Activated naive CD4-positive, alpha-beta T cell treated with Interleukin-2 at 50 U/mL for 16 hours (primary cell): ENCODE data around the gene LYST.
A peak's percentile ranks its signal among the peaks of the same experiment; 100 is the strongest.
"Not testable (repeated sequence)": the region's sequence is repeated elsewhere in the genome, so short reads cannot be mapped to it uniquely, and the experiment has no call there.

Experiments used
- DNase-seq: peaks from one replicate; pipeline ENCODE4 v3.0.0-alpha.2; 2020

Gene LYST

GRCh38 chr1:235855811-235856429 is 10.8 kb downstream of the LYST start:
- no peak for DNase-seq

DNA sequence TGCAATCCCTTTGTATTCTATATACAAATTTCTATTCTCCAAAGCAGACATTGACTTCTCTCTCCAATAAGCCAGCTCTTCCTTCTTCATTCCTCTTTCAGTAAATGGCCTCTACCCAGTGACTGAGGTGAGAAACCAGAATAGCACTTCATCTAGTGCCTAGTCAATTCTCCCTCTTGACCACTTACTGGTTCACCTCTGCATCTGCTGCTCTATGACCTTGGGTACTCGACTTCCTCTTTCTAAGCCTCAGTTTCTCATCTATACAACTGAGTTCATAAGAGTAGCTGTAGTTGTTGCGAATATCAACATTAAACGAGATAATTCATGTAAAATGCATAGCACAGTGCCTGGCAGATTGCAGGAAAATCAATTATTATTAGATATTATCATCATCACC is 12.4 kb downstream of the LYST start:
- DNase-seq = no peak

DNA sequence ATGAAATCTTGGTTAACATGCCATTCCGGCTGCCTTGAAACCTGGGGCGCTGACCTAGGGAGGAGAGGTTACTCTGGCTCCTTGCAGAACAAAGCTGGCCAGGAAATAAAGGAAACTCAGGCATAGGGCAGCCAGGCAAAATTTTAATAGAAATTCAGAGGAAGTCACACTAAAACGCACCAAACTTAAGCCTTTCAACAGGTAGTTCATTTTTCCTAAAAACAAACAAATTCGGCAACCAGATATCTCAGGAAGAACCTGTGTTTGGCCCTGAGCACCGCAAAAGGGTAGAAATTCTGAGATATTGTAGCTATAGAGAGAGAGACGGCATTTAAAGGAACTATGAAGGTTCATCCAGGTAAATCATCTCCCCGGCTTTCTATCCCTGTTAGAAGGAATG is 13.1 kb downstream of the LYST start:
- no peak for DNase-seq

DNA sequence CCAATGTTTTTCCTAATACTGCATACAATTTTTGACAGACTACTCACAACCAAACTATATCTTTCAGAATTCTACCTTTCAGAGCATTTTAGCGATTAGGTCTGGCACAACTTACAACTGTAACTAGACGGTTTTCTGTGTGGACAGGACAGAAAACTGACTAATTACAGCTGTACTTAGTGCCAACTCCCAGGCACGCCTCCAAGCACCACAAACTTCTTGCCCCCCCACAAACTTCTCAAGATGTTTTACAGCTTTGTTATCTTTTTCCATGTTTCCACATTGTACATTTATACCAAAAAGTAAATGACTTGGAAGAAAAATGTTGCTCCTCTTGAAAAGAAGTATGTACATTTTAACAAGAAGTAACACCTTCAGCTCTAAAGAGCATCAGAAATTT is 13.8 kb downstream of the LYST start:
- no peak for DNase-seq

DNA sequence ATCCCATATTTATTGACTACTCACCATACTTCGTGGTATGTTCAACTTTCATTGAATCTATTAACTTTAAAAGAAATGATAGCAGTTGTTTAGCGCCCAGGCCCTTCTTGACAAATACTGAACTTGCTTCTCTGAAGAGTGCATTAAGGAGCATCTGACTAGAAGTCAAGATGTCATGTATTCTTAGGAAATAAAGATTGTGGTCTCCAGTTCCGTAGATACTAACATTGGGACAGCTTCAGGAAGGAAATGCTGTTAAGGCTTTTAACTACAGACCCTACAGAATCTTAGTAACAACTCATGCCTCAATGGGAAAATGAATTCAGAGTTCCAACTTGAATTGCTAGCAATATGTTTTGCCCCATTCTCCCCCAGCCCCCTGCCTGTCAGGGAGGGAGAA is 14.8 kb downstream of the LYST start:
- DNase-seq = no peak

DNA sequence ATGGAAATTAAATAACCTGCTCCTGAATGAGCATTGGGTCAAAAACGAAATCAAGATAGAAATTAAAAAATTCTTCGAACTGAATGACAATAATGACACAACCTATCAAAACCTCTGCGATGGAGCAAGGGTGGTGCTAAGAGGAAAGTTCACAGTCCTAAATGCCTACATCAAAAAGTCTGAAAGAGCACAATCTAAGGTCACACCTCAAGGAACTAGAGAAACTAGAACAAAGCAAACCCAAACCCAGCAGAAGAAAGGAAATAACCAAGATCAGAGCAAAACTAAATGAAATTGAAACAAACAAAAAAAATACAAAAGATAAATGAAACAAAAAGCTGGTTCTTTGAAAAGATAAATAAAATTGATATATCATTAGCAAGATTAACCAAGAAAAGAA is 18.5 kb downstream of the LYST start:
- DNase-seq = not testable (repeated sequence)

GRCh38 chr1:235845656-235846107 is 21.0 kb downstream of the LYST start:
- not testable (repeated sequence) for DNase-seq

- DNase-seq = no peak
Observed at GRCh38 chr1:235844776-235845175, 21.9 kb downstream of the LYST start.

DNA sequence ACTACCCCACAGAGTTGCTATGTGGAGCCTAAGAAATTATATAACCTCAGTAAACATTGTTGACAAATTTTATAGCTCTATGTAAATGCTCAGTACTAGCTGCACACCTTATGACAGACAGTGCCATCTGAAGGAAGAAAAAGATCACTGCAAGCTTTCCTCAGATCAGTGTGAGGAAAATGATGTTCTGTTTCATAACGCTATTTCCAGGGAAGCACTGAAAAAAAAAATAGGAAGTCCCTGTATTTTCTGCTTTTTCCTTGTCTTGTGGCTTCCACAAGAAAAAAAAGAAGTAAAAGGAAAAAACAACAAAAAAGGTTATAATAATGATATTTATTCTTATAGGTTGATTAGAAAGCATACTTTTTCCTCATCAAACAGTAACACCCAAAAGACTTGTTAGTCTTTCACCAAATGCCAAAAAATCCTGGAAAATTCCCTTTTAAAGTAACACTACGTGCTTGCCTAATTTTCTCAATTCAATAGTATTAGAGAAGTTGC is 23.2 kb downstream of the LYST start:
- no peak for DNase-seq

- DNase-seq = no peak
Observed at GRCh38 chr1:235841938-235842545, 24.7 kb downstream of the LYST start.

GRCh38 chr1:235838021-235838420 is 28.7 kb downstream of the LYST start:
- no peak for DNase-seq

DNA sequence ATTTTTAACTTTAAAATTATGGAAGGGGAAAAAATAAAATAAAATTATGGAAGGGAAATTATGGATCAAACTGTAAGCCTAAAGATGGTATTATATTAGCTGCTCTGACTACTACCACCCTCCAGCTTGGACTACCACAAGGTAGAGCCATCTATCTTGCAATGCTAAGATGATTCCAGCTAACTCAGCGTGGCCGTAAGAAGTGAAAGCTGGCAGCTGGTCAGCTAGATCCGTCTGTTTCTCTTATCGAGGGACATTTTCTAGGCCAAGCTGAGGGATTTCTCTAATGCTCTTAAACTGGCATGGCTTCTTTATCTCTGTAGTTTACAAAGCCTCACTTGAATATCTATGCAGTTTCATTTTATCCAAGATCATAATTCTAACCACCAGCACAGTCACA is 31.5 kb downstream of the LYST start:
- no peak for DNase-seq

GRCh38 chr1:235834620-235835019 is 32.1 kb downstream of the LYST start:
- DNase-seq = no peak

GRCh38 chr1:235832011-235832410 is 34.7 kb downstream of the LYST start:
- DNase-seq = no peak

DNA sequence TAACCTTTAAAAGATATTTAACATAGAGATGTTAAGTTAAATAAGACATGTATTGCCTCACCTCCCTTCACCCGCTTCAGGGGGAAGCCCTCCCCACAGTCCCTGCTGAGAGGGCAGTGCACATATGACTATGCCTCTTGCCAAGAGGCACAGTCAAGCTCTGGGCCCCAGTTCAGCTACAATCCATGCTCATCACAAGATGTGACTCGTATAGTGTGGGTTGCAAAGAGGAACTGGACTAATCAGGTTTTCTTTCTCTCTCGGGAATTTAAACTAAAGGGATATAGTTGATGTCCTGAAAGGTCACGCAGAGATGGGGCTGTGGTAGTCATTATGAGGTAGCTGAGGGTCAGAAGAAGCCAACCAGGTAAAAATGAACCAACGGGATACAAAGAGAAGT is 35.6 kb downstream of the LYST start:
- peak; percentile 6 for DNase-seq

- no peak for DNase-seq
Observed at GRCh38 chr1:235826102-235826854, 40.4 kb downstream of the LYST start.

GRCh38 chr1:235825229-235825628 is 41.5 kb downstream of the LYST start:
- DNase-seq = no peak

DNA sequence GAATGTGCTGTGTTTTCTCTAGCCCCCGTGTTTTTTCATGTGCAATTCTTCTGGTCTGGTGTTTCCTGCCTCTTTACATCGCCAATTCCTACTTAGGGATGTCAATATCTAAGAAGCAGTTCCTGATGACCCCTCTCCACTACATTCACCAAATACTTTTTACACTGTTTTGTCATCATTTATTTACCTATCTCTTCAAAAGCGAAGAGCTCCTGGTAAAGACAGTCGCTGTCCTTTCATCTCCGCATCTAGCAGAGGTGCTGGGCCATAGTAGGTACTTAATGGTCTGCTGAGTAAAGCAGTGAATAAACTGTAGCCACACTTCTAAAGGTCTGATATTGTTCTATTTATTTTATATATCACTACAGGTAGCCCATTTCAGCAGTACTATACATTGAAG is 43.0 kb downstream of the LYST start:
- no peak for DNase-seq

DNA sequence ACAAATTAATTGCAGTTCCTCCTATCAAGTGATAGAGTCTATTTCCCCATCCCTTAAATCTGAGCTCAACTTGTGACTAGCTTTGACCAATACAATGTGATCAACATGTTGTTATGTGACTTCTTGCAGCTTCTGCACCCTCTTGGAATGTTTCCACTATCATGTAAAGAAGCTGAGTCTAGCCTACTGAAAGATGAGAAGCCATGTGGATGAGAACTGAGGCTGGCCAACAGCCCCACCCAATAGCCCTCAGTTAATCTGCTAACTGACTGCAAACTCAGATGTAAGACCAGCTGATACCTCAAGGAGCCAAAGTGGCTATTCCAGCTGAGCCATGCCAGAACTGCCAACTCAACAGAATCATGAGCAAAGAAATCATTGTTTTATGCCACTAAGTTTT is 44.0 kb downstream of the LYST start:
- no peak for DNase-seq

DNA sequence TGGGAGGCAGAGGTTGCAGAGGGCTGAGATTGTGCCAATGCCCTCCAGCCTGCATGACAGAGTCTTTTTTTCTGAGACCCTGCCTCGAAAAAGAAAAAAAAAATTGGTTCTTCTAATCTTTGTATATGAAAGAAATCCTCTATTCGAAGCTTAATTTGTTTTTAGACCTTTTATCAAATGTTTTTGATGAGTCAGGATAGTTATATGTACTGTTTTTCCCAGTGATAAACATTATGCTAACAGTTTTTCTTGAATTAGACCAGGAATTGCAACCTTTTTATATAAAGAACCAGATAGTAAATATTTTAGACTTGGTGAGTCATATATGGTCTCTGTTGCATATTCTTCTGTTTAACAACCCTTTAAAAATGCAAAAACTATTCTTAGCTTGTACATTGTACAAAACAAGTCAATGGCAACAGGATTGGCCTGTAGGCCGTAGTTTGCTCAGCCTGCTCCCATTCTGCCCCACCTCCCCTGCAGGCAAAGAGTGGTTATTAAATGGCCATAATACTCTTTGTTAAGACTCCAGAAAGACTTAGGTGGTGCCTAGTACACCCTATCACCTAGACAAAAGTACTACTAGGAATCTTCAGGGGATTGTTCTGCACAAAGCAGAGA is 45.2 kb downstream of the LYST start:
- no peak for DNase-seq

- DNase-seq = no peak
Observed at GRCh38 chr1:235820061-235820460, 46.6 kb downstream of the LYST start.

- no peak for DNase-seq
Observed at GRCh38 chr1:235818632-235819136, 48.0 kb downstream of the LYST start.

DNA sequence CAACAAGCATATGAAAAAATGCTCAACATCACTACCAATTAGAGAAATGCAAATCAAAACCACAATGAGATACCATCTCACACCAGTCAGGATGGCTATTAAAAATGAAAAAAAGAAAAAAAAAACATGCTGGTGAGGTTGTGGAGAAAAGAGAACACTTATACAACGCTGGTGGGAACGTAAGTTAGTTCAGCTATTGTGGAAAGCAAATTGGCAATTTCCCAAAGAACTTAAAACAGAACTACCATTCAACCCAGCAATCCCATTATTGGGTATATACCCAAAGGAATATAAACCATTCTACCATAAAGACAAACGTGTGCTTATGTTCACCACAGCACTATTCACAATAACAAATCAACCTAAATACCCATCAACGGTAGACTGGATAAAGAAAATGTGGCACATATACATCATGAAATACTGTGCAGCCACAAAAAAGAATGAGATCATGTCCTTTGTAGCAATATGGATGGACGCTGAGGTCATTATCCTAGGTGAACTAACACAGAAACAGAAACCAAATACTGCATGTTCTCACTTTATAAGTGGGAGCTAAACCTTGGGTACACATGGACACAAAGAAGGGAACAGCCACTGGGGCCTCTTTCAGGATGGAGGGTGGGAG is 49.5 kb downstream of the LYST start:
- no peak for DNase-seq
